Measurements from ENCODE around the gene FNDC3B.
A peak's percentile ranks its signal among the peaks of the same experiment; 100 is the strongest.

The FNDC3B gene

DNA sequence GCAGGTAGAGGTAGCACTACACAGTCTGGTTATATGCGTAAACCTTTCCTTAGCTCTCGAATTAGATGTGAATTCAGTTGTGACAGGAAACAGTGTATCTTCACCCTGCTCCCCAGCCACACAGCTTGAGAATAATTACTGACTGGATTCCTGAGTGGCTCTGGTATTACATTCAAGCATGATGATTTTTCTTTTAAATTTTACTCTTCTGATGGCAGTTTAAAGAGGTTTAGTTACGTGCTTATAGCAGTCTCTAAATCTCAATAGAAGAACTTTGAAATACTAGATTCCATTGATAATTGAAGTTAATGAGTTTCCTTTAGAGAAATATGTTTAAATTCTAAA is 98.8 kb downstream of the FNDC3B start:
- no peak for DNase-seq

DNA sequence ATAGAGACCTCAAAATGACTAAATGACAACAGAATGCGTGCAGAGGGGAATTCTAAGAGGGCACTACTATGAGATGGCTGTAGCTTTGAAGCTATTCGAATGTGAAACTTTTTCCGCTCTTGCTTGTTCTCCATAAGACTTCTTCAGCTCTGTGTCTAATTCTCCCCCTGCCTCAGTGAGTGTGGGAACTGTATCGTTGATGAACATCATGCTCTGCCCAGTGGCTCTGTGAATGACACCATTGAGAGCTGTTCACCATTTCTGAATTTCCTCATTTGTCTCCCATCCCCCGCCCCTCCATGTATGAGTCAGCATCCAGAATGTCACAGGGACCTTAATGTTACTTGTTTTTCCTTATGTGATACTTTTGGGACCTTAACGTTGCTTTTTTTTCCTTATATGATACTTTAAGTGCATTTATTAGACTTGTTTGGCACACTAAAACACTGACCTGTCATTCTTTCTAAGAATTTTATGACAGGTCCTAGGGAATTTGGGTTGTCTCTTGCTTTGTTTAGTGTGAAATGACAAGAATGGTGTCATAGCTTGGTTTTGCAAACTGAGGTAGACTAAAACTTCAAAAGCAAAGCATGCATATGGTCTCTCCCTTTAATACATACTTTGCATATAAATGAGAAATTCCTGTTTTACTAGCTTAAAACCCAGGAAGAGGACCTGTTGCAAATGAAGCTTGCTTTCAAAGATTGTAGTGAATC is 99.6 kb downstream of the FNDC3B start:
- DNase-seq: peak; percentile 78 to 85

DNA sequence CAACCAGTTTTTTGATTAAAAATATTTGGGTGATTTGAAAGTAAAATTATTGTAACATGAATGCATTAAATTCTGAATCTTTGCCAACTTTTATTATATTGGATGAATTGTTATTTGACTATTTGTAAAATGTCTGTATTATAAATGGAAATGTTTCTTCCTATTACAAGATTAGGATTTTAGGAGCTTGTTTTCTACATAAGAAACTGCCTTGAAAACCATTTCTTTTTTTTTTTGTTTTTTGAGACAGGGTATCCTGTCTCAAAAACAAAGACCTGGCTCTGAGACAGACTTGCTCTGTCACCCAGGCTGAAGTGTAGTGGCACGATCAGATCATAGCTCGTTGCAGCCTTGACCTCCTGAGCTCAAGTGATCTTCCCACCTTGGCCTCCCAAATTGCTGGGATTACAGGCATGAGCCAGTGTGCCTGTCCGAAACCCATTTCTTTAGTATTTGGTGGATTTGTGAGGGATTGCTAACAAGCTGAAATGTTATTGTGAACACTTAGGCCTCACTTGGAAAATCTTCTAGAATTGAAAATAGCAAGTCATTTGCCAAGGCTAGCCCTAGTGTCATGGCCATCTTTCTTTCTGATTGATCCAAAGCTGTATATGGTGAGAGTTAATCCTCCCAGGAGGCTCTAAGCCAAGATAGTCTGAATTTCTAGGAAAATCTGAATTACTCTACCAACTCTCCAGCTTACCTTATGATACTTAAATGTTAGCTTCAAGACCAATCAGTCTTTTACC is 100.3 kb downstream of the FNDC3B start:
- DNase-seq: no peak

DNA sequence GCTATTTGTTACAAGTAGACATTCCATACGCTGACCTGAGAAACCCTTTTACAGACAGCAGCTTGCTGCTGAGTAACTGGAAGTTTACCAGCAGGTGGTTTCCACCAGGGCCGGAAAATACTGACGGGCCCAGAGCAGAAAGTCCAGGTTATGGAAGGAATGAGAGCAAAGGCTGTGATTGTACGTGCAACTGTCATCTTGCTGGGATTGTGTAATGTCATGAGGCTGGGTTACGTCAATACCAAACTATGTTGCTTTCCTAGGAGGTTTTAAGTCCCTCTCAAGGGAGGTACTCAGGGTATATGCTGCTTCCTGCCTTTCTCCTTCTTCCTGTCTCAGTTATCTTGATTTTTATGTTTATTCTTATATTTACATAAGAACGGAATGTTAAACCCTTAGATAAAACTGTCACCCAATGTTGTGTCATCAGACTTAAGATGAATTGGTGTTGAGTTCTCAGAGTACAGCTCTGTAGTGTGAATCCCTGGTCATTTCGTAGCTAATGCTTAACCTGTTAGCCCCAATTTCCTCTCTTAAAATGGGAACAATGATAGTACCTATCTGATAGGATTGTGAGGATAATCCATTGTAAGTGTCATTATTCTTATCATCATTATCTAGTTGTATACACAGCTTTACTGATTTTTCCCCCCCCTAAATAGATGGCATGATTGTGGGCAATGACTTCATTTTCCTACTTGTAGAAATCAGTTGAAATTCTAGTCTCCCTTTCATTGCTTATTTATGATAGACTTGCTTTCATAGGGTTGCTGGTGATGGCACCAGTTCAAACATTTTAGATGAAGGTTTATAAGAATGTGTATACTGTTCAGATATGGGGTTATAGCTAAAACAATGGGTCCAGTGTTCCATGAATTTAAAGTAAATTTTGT is 101.4 kb downstream of the FNDC3B start:
- peak; percentile 76 to 84 for DNase-seq

DNA sequence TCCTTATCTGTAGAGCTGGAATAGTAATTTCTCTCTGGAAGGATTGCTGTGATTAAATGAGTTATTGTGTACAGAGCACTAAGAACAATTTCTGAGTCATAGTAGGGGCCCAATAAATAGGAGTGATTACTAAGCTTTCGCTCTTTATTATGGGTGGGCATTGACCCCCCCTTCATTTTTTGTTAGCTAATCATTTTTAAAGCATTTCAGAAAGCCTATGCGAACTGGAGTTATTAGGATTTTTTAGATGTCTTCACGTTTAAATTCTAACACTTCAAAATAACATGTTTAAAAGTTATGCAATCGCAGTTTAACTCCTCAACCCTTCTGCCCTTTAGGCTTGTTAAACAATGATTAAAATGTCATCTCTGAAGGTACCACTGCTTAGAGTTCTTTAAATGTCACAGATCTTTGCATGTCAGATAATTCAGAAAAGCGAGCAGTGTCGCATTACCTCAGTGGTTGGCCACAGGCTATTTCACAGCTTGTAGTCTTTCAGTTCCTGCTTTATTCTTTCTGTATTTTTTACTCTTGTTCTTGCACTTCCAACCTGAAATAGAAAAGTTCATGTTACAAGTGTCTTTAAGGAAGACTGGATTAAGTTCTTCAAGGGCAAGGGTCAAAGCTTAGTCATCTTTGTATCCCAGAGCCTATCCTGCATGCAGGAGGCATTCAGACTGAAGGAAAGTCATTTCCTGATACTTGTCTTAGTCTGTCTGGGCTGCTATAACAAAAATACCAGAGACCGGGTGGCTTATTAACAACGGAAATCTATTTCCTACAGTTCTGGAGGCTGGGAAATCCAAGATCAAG is 102.9 kb downstream of the FNDC3B start:
- peak; percentile 31 to 36 for DNase-seq

DNA sequence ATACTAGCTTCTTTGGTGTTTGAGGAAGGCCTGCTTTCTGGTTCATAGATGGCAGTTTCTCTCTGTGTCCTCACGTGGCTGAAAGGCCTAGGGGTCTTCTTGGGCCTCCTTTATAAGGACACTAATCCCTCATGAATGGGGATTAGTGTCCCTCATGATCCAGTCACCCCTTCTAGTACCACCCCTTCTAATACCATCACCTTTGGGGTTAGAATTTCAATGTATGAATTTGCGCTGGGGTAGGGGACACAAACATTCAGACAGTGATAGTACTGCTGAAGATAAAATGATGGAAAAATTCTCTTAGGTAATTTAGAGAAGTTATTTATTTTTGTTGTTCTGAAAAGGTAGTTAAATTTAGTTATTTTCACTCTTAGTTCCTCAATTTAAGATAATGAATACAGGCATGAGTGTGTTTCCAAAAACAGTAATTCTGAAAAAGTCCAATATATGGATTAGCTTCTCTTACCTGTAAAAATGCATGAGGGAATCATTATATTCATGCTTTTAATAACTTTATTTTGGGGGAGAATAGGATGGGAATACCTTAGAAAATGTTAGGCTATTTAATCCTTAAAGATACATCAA is 103.6 kb downstream of the FNDC3B start:
- DNase-seq: no peak

DNA sequence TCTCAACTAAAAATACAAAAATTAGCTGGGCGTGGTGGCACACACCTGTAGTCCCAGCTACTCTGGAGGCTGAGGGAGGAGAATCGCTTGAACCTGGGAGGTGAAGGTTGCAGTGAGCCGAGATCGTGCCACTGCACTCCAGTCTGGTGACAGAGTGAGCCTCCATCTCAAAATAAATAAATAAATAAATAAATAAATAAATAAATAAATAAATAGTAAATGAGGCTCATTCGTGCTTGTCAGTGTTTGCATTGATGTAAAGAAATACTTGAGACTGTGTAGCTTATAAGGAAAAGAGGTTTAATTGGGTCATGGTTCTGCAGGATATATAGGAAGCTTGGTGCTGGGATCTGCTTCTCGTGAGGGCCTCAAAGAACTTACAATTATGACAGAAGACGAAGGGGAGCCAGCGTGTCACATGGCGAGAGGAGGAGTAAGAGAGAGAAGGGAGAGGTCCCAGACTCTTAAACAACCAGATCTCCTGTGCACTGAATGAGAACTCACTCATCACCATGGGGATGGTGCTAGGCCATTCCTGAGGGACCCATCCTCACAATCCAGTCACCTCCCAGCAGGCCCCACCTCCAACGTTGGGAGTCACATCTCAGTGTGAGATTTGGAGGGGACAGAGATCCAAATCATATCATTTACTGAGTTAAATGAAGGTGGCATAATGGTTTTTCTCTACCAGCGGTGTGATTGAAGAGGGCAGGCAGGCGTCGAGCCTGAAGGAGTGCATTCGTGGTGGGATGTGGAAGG is 104.5 kb downstream of the FNDC3B start:
- peak in 1 of 2 donors; percentile 24 for DNase-seq

DNA sequence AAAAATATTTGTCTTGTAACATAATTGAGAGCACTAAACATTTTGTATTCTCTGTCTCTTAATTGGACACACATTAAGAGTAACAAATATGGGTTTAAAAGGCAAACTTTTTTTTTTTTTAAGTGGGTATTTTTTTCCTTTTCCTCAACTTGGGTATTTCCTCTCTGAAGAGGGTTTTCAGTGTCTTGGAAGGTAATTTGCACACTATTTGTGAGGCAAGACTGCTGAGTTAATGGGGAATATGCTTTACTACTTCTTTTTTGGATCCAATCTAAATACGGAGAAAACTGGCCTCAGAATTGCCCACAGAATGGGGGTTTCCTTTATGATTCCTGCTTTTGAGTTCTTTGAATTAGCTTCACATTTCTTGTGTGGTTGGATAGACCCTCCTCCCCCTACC is 105.2 kb downstream of the FNDC3B start:
- DNase-seq: no peak

DNA sequence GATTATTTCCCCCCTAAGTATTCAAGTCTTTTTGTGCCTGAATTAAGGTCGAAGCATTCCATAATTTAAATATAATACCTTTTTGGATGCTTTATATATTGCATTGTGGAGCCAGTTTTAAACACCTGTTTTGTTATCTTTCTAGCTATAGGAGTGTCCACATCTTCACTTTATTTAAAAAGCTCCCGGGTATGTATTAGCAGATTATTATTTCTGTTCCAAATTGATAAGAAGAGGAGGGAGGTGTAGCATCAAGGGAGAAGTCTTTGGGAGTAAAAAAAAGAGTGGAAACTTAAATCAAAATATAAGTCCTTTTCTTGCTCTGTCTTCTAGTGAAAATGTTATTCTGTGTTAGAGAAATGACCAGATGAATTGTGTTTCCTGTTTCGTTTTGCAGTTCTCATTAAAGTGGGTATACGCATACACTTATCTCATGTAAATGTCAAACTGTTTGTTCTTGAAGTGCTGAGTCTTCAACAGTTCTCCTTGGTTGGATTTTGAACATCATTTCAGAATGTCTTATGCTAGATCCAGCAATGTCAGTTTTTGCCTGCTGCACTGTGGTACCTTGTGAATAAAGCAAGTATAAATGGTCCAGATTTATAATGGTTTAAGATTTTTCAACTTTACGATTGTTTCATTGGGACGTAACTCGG is 105.8 kb downstream of the FNDC3B start:
- DNase-seq: peak in 1 of 2 donors; percentile 35

DNA sequence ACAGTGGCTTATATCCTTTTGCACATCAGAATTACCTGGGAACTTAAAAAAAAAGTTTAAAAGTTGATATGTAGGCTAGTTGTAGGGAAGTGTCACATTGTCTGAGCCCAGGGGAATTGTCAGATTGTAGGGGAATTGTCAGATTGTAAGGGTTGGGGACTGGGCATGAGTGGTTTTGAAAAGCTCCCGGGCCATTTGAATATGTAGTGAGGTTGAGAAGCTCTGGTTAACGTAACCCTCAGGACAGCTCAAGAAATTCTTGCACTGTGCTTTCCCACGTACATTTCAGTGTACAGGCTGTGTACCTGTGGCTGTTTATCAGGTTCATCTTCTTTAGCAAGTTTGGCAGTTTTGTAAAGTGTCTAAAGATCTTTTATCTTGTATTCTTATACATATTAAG is 107.0 kb downstream of the FNDC3B start:
- DNase-seq: no peak

DNA sequence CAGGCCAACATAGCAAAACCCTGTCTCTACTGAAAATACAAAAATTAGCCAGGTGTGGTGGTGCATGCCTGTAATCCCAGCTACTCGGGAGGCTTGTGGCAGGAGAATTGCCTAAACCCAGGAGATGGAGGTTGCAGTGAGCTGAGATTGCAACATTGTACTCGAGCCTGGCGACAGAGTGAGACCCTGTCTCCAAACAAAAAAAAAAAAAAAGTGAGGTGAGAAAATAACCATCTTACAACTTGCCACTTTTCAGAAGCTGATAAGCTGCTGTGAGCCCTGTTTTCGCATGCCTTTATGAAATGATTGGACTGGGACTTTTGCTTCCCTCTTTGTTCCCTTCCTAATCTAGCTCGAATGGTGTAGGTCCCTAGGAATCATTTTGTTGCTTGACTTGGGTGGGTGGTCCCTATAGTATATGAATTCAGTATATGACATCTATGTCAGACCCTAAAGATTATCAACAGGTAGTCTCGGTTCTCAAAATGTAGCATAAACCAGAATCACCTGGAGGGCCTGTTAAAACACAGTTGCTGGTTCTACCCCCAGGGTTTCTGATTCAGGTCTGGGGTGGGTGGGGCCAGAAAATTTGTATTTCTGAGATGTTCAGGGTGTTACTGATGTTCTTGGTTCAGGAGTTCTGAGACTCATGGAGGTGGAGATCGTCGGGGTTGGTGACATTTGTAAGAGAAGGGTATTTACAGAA is 107.9 kb downstream of the FNDC3B start:
- no peak for DNase-seq

DNA sequence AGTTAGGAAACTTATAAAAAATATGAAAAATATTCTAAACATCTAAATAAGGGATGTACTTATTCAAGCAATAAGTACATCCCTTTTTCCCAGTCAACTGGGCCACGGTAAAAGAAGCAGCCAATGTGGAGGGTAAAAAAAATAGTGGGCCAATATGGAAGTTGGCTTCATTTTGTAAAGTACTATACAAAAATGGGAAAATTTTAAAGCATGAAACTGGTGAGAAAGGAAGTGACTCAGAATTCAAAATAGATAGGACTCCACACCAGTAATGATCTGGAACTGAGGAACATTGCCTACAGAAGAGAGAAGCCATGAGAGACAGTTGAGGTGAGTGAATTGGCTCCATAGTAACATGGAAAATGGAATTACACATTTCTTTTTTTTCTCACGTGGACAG is 108.9 kb downstream of the FNDC3B start:
- DNase-seq: peak; percentile 25 to 46

DNA sequence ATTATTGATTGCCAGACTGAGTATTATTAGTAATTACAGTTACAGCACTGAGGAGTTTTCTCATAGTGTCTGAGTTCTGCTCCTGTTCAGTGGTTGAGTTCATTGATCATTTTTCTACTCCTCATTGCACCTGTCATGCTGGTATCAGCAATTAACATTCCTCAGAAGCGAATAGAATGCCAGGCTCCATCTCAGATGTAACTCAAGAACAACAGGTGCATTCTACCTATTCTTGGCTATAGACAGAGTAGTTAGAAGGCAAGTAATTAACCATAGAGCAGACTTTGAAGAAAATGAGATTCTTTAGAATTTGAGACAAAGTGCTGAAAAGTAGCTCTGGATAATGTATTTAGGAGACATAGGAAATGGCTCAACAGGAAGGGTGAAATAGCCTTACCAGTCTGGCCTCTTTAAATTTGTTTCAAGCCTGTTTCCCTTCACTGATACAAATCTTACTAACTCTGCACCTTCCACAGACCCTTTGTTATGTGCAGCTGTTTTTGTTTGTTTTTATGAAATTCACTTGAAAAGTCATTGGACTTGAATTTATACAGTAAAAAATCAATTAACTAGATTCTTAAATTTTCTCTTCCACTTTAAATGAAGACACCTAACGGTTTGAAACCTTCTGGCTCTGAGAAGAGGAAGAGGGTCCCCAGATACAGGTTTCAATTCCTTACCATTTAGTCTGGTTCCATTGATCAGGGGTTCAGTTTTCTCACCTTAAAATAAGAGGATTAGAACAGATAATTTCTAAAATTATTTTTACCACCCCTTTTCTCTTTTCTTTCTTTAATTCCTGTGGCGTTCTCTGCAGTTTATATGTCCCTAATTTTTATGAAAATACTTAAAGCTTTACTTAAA is 109.6 kb downstream of the FNDC3B start:
- no peak for DNase-seq

DNA sequence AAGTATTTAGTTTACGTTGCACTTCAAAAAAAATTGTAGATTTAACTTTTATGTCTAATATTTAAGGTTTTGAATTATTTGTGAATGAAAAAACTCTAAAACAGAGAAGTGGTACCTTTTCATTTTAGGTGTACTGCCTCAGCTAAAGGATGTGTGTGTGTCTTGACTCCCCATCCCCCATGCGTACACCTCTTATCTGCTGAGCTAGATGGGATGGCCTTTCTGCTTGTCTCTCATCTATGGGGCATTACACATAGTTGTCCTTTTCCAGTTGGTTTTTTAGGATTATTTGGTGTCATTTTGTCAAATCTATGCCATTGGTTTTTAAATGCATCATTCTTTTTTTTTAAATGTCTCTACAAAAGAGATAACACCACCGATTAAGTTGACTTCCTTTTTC is 110.9 kb downstream of the FNDC3B start:
- no peak for DNase-seq

DNA sequence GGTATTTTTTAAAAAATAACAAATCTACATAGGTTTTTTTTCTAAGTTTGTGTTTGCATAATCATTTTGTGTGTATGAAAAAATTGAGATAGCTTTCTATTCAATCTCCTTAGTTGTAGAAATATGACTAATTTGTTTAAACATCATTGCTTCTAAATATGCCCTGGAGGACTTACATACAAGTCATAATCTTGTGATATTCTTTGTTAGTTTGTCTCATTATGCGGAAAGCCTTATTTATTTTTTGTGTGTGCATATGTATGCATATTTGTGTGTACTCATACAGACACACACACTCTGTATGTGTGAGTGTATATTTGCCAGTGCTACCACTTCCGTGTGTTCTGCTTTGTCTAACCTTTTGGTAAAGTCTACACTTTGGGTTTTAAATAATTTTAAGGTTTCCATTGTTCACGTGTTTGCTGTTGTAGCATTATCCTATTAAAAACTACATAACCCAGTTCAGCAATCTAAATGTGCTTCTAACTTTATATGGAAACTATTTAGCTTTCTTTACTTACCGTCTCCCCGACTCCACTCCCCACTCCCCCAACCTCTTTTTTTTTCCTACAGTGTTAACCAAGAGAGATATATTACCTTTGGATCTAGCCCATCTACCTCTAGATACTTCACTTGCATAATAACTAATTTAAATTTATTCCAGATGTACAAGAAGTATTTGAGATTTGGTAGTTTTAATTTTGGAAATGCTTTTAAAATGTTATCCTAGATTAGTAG is 111.7 kb downstream of the FNDC3B start:
- DNase-seq: no peak

DNA sequence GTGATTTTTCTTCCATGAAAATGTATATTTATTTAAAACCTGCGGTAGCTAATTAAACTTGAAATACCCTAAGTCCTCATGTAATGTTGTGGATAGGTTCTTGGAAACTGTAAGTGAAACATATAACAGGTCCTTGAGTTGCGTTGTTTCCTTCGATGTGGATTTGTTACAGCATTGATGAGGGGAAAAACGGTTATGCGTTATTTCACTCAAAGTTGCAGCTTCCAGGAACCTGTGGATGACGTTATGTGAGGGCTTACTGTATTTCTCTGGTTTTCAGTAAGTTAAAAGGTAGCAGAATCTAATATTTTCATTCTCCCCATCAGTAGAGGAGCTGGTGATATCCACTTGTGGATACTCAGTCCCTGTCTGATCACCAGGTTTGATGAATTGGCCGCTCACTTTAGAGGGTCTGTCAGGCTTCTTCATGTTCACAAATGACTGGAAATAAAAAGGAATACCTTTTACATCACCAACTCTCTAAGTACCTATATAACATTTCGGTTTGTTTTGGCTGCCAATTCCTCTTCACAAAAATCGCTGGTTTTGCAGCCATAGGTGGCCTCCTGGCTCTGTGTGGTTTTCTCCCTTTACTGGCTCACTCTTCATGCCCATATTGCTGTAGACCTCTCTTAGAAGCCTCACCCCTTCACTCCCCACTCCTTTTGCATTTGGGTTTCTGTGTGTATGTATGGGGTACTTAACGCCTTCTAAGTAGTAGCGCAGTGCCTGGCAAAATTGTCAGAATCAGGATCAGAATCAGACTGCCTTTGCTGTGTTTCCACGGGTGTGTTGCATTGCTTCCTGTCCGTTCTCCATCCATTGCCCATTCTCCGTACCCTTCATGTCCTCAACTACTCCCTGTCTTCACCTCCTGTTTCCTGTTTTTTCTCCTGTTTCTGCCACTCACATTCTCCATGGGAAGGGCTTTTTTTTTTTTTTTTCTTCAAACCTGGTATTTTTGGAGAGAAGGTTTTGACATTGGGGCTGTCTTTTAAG is 112.6 kb downstream of the FNDC3B start:
- DNase-seq: no peak

DNA sequence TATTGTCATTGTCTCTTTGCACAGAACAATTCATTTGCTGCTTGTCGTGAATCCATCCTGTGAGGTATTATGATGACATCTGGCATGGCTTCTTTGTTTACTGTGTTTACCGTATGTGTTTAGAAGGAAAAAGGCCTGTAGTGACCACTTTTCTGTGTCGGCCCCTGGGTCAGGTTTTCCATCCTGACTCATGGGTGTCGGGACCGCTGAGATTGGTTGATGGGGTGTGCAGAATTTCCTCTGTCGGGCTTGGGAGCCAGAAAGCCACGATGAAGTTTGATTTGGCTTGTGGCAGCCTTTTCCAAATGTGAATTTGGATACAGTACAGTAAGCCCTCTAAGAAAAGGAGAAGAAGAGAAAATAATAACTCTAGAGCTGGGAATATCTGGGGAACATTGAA is 113.5 kb downstream of the FNDC3B start:
- no peak for DNase-seq

All from inflammatory macrophage (primary cell).